HG03175 (cell line): Measurements from ENCODE around the gene KCNC4.

Source experiments
- ATAC-seq: cut with Tn5 transposase; IDR thresholded peaks from one replicate; pipeline ENCODE4 v1.9.1; 2021; ENCODE audit warnings: mild to moderate bottlenecking, moderate library complexity; ENCODE audit not compliant: unreplicated experiment

The KCNC4 gene

GRCh38 chr1:110209715-110210603 is at the start of gene KCNC4:
KCNC4 (plus strand) TSS chr1:110210314; CDS start chr1:110211500, 1,186 bp downstream.
- peak; percentile 87 for ATAC-seq

GRCh38 chr1:110160538-110161100 is 49.5 kb upstream of the KCNC4 start:
- ATAC-seq, result no peak

GRCh38 chr1:110161165-110161564 is 48.9 kb upstream of the KCNC4 start:
- ATAC-seq, result no peak

- ATAC-seq, result no peak
These were observed 48.3 kb upstream of the KCNC4 start for GRCh38 chr1:110161849-110162248.

GRCh38 chr1:110163591-110163990 is 46.5 kb upstream of the KCNC4 start:
- no peak for ATAC-seq

- ATAC-seq, result no peak
These were observed 45.3 kb upstream of the KCNC4 start for GRCh38 chr1:110164725-110165350.

GRCh38 chr1:110165761-110166231 is 44.3 kb upstream of the KCNC4 start:
- ATAC-seq, result no peak

GRCh38 chr1:110166861-110167260 is 43.3 kb upstream of the KCNC4 start:
- no peak for ATAC-seq

GRCh38 chr1:110170766-110171733 is 39.1 kb upstream of the KCNC4 start:
- no peak for ATAC-seq

- ATAC-seq, result no peak
These were observed 38.1 kb upstream of the KCNC4 start for GRCh38 chr1:110172001-110172400.

- ATAC-seq, result no peak
These were observed 36.5 kb upstream of the KCNC4 start for GRCh38 chr1:110173466-110174105.

- no peak for ATAC-seq
These were observed 35.2 kb upstream of the KCNC4 start for GRCh38 chr1:110174961-110175360.

- no peak for ATAC-seq
These were observed 33.7 kb upstream of the KCNC4 start for GRCh38 chr1:110176299-110176956.

- ATAC-seq, result no peak
These were observed 32.3 kb upstream of the KCNC4 start for GRCh38 chr1:110177775-110178174.

- ATAC-seq, result no peak
These were observed 26.4 kb upstream of the KCNC4 start for GRCh38 chr1:110183642-110184167.

- no peak for ATAC-seq
These were observed 25.7 kb upstream of the KCNC4 start for GRCh38 chr1:110184446-110184845.

GRCh38 chr1:110185181-110185580 is 24.9 kb upstream of the KCNC4 start:
- ATAC-seq, result no peak

GRCh38 chr1:110186558-110186957 is 23.6 kb upstream of the KCNC4 start:
- no peak for ATAC-seq

GRCh38 chr1:110187139-110187890 is 22.8 kb upstream of the KCNC4 start:
- ATAC-seq, result no peak
